ENCODE measurements around the gene MYBPC2.
"Not testable (repeated sequence)": the region's sequence is repeated elsewhere in the genome, so short reads cannot be mapped to it uniquely, and the experiment has no call there.

Gene MYBPC2

DNA sequence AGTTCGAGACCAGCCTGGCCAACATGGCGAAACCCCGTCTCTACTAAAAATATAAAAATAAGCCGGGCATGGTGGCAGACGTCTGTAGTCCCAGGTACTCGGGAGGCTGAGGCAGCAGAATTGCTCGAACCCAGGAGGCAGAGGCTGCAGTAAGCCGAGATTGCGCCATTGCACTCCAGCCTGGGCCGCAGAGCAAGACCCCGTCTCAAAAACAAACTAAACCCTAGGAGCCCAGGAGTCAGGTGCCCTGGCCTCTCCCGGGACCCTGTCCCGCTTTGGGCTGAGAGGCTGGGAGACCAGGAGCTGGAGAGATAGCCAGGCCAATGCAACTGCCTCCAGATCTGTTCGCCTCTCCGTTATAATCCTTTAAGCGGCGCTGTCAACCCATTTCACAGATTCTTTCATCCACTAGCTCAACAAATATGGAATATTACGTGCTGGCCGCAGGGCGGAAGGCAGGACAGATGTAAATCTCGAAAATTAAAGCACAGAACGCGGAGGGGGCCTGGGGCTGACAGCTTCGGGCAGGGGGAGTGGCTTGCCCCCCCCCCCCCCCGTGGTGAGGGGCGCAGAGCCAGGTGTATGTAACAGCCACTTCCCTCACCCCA, 5.3 kb upstream of the MYBPC2 start:
- no peak for DNase-seq

DNA sequence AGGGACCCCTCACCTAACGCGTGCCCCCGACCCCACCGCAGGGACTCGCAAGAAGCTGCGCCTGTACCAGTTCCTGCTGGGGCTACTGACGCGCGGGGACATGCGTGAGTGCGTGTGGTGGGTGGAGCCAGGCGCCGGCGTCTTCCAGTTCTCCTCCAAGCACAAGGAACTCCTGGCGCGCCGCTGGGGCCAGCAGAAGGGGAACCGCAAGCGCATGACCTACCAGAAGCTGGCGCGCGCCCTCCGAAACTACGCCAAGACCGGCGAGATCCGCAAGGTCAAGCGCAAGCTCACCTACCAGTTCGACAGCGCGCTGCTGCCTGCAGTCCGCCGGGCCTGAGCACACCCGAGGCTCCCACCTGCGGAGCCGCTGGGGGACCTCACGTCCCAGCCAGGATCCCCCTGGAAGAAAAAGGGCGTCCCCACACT, 4.7 kb upstream of the MYBPC2 start:
- DNase-seq = peak in 54 of 56 donors; percentile 10 to 90 (median 64)

DNA sequence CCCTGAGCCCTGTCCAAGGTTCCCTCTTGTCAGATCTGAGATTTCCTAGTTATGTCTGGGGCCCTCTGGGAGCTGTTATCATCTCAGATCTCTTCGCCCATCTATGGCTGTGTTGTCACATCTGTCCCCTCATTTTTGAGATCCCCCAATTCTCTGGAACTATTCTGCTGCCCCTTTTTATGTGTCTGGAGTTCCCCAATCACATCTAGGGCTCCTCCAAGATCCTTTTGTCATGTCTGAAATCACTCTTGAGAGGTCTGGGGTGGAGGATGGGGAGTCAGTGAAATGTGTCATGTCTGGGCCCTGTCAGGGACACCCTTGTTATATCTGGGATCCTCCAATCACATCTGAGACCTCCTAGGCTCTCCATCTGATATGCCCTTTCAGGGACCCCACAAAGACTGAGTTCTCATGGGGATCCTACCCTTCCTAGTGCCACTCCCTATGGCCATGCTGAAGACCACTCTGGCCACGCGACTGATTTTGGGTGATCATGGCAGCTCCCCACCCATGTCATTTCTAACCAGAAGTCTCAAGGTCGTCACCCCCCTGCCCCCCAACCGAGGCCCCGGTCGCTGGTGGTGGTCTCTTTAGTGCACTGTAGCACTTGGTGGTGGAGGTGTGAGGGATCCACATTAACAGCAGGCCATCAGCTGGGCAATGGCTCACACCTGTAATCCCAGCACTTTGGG, 3.8 kb upstream of the MYBPC2 start:
- no peak for DNase-seq

- no peak for DNase-seq
These were observed 1.8 kb upstream of the MYBPC2 start for GRCh38 chr19:50430888-50431342.

- DNase-seq = peak in 55 of 56 donors; percentile 5 to 88 (median 66)
These were observed 1.1 kb upstream of the MYBPC2 start for GRCh38 chr19:50431343-50432220.

DNA sequence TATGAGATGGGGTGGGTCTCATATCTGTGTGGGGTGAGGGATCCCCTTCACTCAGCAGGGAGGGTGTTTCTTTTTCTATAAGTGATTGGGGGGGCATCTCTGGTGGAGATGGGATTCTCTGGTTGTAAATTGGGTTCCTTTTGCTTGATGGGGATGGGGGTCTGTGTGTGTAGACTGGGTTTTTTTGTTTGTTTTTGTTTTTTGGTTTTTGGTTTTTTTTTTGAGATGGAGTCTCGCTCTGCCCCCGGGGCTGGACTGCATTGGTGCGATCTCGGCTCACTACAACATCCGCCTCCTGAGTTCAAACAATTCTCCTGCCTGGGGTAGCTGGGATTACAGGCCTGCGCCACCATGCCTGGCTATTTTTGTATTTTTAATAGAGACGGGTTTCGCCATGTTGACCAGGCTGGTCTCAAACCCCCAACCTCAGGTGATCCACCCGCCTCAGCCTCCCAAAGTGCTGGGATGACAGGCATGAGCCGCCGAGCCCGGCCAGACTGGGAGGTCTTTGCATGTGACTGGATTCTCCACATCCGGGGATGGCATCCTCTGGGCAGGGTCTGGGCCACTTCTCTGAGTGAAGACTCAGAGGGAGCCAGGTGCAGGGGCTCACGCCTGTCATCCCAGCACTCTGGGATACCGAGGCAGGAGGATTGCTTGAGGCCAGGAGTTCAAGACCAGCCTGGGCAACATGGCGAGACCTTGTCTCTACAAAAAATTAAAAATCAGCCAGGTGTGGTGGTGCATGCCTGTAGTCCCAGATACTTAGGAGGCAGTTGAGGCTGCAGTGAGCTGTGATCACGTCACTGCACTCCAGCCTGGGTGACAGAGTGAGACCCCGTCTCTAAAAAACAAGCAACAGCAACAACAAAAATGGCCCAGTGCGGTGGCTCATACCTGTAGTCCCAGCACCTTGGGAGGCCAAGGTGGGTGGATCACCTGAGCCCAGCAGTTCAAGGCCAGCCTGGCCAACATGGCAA, 799 bp downstream of the MYBPC2 start:
- no peak for DNase-seq

DNA sequence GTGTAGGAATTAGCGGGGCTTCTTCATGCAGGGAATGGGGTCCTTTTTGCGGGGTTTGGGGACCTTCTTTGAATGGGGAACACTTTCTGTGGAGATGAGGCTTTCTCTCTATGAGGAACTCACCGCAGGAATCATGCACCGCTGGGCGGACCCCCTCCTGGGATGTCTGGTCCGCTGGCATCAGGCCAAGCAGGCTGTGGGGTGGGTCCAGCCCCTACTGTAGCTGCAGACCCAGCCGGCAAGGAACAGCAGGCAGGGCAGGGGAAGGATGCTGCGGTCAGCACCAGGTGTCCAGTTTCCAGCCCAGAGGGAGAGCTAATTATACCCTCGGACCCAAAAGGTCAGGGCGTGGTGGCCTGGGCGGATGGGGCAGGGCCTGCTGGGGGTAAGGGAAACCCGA, 1.8 kb downstream of the MYBPC2 start:
- DNase-seq = no peak

DNA sequence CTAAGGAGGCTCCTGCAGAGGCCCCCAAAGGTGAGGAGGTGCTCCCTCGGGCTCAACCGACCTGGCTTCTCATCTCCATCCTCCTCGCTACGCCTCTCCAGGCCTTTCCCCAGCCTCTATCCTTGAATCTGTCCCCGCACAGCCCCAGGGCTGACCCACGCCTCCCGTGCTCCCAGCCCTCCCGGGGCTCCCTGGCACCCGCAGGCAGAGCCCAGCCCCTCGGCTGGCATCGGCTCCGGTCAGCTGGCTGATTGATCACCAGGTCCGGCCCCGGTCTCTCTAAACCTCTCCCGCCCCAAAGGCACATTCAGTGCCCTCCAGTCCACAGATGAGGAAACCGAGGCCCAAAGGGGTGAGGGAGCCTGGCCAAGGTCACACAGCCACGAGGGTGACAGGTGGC, 2.5 kb downstream of the MYBPC2 start:
- DNase-seq = no peak

- no peak for DNase-seq
These were observed 2.9 kb downstream of the MYBPC2 start for GRCh38 chr19:50435627-50436026.

DNA sequence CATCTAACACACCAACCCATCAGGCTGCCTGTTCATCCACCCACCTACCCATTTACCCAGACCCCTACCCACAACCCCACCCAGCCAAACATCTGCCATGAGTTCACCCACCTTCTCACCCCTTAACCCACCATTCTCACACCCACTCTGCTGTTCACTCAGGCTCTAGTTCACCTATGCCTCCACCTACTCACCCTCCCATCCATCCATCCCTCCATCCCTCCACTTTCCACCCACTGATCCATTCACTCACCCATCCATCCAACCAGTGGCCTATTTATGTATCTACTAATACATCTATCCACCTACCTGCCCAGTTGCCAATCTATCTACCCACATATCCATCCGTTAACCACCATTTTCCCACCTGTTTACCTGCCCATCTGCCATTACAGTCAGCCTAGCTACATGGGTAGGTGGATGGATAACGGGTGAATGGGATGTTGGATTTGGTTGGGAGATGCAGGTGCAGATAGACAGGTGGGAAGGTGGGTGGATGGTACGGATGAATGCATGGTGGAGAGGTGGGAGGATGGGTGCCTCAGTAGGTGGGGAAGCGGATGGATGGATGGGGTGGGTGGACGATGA, 5.3 kb downstream of the MYBPC2 start:
- no peak for DNase-seq

DNA sequence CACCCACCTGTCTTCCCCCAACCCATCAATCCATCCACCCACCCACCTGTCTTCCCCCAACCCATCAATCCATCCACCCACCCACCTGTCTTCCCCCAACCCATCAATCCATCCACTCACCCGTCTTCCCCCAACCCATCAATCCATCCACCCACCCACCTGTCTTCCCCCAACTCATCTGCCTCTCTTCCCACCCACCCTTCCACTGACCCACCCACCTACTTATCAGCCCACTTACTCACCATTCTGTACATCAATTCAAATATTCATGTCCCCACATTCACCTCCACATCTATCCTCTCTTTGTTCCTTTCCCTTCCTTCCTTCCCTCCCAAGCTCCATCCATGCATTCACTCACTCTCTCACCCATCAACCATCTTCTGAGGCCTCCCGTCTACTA, 6.4 kb downstream of the MYBPC2 start:
- DNase-seq = not testable (repeated sequence)

DNA sequence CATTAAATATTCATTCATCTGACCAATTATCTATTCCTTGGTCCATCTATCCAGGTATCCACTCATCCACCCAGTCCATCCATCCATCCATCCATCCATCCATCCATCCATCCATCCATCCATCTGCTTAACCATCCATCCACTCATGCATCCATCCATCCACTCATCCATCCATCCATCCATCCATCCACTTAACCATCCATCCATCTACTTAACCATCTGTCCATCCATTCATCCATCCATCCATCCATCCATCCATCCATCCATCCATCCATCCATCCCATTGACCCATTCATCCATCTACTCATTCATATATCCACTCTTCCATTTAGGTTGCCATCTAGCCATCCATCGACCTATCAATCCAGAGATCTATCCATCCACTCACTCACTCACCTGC, 11.4 kb downstream of the MYBPC2 start:
- DNase-seq = no peak

DNA sequence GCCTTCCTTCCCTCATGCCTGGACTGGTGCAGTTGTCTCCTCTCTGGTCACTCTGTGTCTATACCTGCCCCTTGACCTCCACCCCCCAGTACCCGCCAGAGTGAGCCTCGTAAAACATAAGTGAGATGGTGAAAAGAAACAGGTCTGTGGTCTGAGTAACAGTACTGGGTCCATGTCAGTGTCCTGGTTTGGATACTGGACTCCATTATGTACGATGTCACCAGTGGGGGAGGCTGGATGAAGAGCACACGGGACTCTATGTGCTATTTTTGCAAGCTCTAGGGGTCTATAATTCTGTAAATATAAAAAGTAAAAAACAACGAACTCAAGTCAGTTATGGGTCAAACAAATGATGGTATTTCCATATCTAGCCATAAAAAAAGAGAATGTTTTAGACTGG, 14.4 kb downstream of the MYBPC2 start:
- no peak for DNase-seq

DNA sequence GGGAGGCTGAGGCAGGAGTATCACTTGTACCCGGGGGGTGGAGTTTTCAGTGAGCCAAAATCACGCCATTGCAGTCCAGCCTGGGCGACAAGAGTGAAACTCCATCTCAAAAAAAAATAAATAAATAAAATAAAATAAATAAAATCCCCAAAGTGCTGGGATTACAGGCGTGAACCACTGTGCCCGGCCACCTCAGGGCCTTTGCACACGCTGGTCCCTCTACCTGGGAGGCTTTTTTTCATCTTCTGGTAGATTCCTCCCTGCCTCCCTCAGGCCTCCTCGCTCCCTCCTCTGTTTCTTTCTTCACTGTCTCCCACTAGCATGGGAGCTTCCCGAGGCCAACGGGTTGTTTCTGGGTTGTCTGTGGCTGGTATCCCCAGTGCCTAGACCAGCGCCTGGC, 15.1 kb downstream of the MYBPC2 start:
- no peak for DNase-seq

- DNase-seq = no peak
These were observed 16.7 kb downstream of the MYBPC2 start for GRCh38 chr19:50449236-50449899.

- no peak for DNase-seq
These were observed 17.9 kb downstream of the MYBPC2 start for GRCh38 chr19:50450369-50451222.

DNA sequence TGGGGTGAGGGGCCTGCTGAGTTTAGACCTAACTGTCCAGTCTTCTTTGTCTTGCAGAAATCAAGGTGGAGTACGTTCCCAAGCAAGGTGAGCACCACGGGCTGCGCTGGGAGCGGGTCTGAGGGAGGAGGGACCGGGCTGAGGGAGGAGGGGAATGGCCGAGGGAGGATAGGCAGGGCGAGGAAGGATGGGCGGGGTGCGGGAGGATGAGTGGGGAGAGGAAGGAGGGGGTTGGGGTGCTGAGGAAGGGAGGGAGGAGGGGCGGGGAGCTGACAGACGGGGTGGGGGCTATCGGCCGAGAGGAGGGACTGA, 18.5 kb downstream of the MYBPC2 start:
- no peak for DNase-seq

DNA sequence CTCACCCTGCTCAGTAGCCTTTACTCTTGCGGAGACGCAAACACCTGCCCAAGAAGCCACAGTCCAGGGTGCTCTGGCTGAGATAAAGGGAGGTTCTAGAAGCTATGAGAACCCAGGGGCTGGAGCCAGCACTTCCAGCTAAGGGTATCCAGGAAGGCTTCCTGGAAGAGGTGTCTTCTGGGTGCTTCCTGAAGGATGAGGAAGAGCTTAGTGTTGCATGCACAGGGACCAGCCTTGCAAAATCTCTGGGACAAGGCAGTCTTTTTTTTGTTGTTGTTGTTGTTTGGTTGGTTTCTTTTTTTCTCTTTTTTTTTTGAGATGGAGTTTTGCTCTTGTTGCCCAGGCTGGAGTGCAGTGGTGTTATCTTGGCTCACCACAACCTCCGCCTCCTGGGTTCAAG, 20.6 kb downstream of the MYBPC2 start:
- DNase-seq = no peak

- no peak for DNase-seq
These were observed 23.3 kb downstream of the MYBPC2 start for GRCh38 chr19:50455992-50456391.
